K562 (cell line): ENCODE measurements around the gene RNF44. TPM values are rescaled to one million over a fixed set of nuclear protein-coding genes. Genes with fewer than 3 reads are reported as not detected.

Source experiments
- ARNT ChIP-seq, 2 experiments: fragments of 450-650 bp; IDR thresholded peaks; 2 replicates each; pipeline ENCODE4 v1.6.1; 2016; ENCODE audit warnings: mild to moderate bottlenecking in 1 of 2
- C11orf30 ChIP-seq: fragments of 450-650 bp; IDR thresholded peaks from 2 replicates; pipeline ENCODE4 v1.6.1; 2016; ENCODE audit warnings: low read depth, mild to moderate bottlenecking
- CBX5 ChIP-seq: IDR thresholded peaks from 2 replicates; pipeline ENCODE4 v1.6.1; 2014; ENCODE audit warnings: low read depth, borderline replicate concordance
- E2F1 ChIP-seq: sonication (generic); formaldehyde crosslinking; IDR thresholded peaks from 2 replicates; pipeline ENCODE4 v1.8.1; 2023; ENCODE audit warnings: mild to moderate bottlenecking, missing genetic modification reagents, moderate library complexity
- ETV5 ChIP-seq: sonication (generic); formaldehyde crosslinking; IDR thresholded peaks from 2 replicates; pipeline ENCODE4 v1.4.0; 2020; ENCODE audit warnings: low read depth, mild to moderate bottlenecking, missing genetic modification reagents
- ETV6 ChIP-seq, 3 experiments: fragments of 150-350 bp in 1 of 3; sonication (generic) in 1 of 3; formaldehyde crosslinking in 1 of 3; IDR thresholded peaks; 2 replicates each; pipeline versions ENCODE4 v1.6.1 to v1.8.0; 2014 to 2022; ENCODE audit warnings: borderline replicate concordance in 2 of 3, low read depth in 2 of 3, antibody characterized with exemption in 1 of 3, low read length in 1 of 3, mild to moderate bottlenecking in 1 of 3, missing genetic modification reagents in 1 of 3
- EZH2 ChIP-seq: IDR thresholded peaks from 2 replicates; pipeline ENCODE4 v1.6.1; 2012; ENCODE audit warnings: low read depth, mild to moderate bottlenecking, inconsistent platforms, low read length, borderline replicate concordance
- FOXA1 ChIP-seq: fragments of 450-650 bp; IDR thresholded peaks from 2 replicates; pipeline ENCODE4 v1.6.1; 2016; ENCODE audit warnings: mild to moderate bottlenecking, borderline replicate concordance
- ILK ChIP-seq: fragments of 450-650 bp; IDR thresholded peaks from 2 replicates; pipeline ENCODE4 v1.6.1; 2016; ENCODE audit warnings: missing genetic modification characterization, low read depth, mild to moderate bottlenecking, missing compliant biosample characterization, moderate library complexity, borderline replicate concordance
- IRF2 ChIP-seq: sonication (generic); formaldehyde crosslinking; IDR thresholded peaks from 2 replicates; pipeline ENCODE4 v1.8.1; 2022; ENCODE audit warnings: mild to moderate bottlenecking, missing genetic modification reagents
- MTF1 ChIP-seq: fragments of 250-450 bp; sonication (Bioruptor Pico); IDR thresholded peaks from 2 replicates; pipeline ENCODE4 v1.9.0; 2021; ENCODE audit warnings: moderate library complexity, mild to moderate bottlenecking, inconsistent platforms, borderline replicate concordance
- NFRKB ChIP-seq: fragments of 450-650 bp; IDR thresholded peaks from 2 replicates; pipeline ENCODE4 v1.6.1; 2016; ENCODE audit warnings: low read depth
- PCBP1 ChIP-seq: fragments of 200-400 bp; formaldehyde crosslinking; IDR thresholded peaks from 2 replicates; pipeline ENCODE4 v1.6.1; 2018; ENCODE audit warnings: mild to moderate bottlenecking, low read depth, low read length; ENCODE audit not compliant: poor library complexity, severe bottlenecking
- PPARD ChIP-seq: fragments of 250-450 bp; sonication (Bioruptor Pico); IDR thresholded peaks from 2 replicates; pipeline ENCODE4 v1.8.0; 2022; ENCODE audit warnings: inconsistent platforms, mild to moderate bottlenecking, moderate library complexity
- PYGO2 ChIP-seq: fragments of 450-650 bp; IDR thresholded peaks from 2 replicates; pipeline ENCODE4 v1.6.1; 2016; ENCODE audit warnings: mild to moderate bottlenecking, missing genetic modification characterization, moderate library complexity, missing compliant biosample characterization
- SAFB ChIP-seq: fragments of 200-400 bp; formaldehyde crosslinking; IDR thresholded peaks from 2 replicates; pipeline ENCODE4 v1.6.1; 2017; ENCODE audit warnings: low read depth, low read length, borderline replicate concordance
- SAFB2 ChIP-seq: fragments of 200-400 bp; formaldehyde crosslinking; IDR thresholded peaks from 2 replicates; pipeline ENCODE4 v1.6.1; 2018; ENCODE audit warnings: borderline replicate concordance, low read length, low read depth, moderate library complexity; ENCODE audit not compliant: severe bottlenecking
- SMAD1 ChIP-seq: fragments of 150-350 bp; IDR thresholded peaks from 2 replicates; pipeline ENCODE4 v1.6.1; 2014; ENCODE audit warnings: low read length, low read depth; ENCODE audit not compliant: partially characterized antibody
- SMARCA5 ChIP-seq: fragments of 450-650 bp; IDR thresholded peaks from 2 replicates; pipeline ENCODE4 v1.6.1; 2016
- TCF7 ChIP-seq: sonication (generic); IDR thresholded peaks from 2 replicates; pipeline ENCODE4 v1.6.1; 2016; ENCODE audit warnings: antibody characterized with exemption, borderline replicate concordance
- TEAD2 ChIP-seq: fragments of 450-650 bp; IDR thresholded peaks from 2 replicates; pipeline ENCODE4 v1.6.1; 2016; ENCODE audit warnings: missing genetic modification characterization, control low read depth, missing compliant biosample characterization
- TGIF2 ChIP-seq: sonication (generic); formaldehyde crosslinking; IDR thresholded peaks from 2 replicates; pipeline ENCODE4 v1.8.1; 2022; ENCODE audit warnings: mild to moderate bottlenecking, missing genetic modification reagents, moderate library complexity
- ZEB2 ChIP-seq: fragments of 450-650 bp; IDR thresholded peaks from 2 replicates; pipeline ENCODE4 v1.6.1; 2016
- ZNF146 ChIP-seq: IDR thresholded peaks from one replicate; pipeline ENCODE4 v1.6.1; 2018; ENCODE audit warnings: missing compliant biosample characterization; ENCODE audit not compliant: unreplicated experiment
- ZNF436 ChIP-seq: fragments of 250-450, 450-650 bp; sonication (Bioruptor Pico); formaldehyde crosslinking; IDR thresholded peaks from 2 replicates; pipeline ENCODE4 v1.7.0; 2020; ENCODE audit warnings: mild to moderate bottlenecking
- polyA plus RNA-seq, 8 experiments: library from polyadenylated mRNA; depleted of rRNA in 4 of 8; stranded (reverse) in 5 of 8; unstranded in 3 of 8; fragments of >200 nt; fragmentation: Nextera tagmentation in 2 of 8; fragmentation: Illumina TruSeq in 1 of 8; extraction: Ambion mirVana in 2 of 8; extraction: Trizol in 1 of 8; gene quantifications; 2 replicates each; pipeline versions ENCODE4 v1.2.1 to v1.2.3, GENCODE V29; 2011 to 2014; ENCODE audit warnings: inconsistent platforms in 1 of 8, missing spikeins in 1 of 8
- total RNA-seq, 7 experiments: library from RNA; depleted of rRNA in 6 of 7; stranded (reverse); fragments of >200 nt in 6 of 7; fragmentation: Illumina TruSeq in 2 of 7; extraction: Trizol in 2 of 7; gene quantifications; 2 replicates each; pipeline versions ENCODE4 v1.2.1 to v1.2.3, GENCODE V29; 2011 to 2021; ENCODE audit warnings: low replicate concordance in 1 of 7
- TF ChIP-seq, protein P1 (sequence below): sonication (generic); formaldehyde crosslinking; IDR thresholded peaks from 2 replicates; pipeline ENCODE4 v1.8.0; 2022; ENCODE audit warnings: mild to moderate bottlenecking, missing genetic modification reagents
- TF ChIP-seq, protein P2 (sequence below): fragments of 250-450 bp; sonication (Bioruptor Pico); IDR thresholded peaks from 2 replicates; pipeline ENCODE4 v1.9.0; 2021; ENCODE audit warnings: mild to moderate bottlenecking

The RNF44 gene
- total and polyA plus RNA-seq, 9 of the 15 experiments (the other 6 are each of a cell fraction or from before 2014, with no cell fraction given) = 1.6 to 82.6 (median 7.4) TPM

DNA sequence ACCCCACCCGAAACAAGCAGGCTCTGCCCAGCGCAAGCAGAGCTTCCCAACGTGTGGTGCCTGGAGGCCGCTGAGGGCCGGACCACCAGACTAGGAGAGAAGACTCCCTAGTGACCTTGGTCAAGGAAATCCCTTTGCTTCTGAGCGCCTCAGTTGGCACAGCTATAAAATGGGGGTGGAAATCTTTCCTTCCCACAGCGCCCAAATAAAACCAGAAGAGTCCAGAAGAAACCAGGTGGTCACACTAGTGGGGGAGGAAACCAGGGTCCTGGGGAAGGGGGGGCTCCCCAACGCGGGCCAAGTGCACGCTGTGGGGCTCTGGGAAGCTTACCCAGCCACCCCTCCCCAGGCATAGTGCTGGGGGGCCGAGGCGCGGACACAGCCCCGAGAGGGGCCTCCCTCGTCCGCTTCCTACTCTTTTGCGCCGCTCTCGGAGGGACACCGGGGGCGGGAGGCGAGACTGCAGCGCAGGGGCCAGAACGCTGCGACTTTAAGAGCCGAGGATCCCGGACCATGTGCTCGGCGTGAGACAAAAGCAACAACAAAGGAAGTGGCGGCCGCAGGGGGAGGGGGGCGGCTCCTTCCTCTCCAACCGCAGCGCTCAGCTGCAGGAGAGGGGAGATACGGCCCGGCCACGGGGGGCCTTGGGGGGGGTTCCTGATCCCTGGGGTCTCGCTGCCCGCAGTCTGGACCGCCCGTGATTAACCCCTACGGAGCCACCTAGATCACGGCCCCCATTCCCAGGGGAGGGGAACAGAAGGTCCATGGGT, 885 bp downstream of the RNF44 start (continued):
- TF ChIP-seq, protein P1, sequence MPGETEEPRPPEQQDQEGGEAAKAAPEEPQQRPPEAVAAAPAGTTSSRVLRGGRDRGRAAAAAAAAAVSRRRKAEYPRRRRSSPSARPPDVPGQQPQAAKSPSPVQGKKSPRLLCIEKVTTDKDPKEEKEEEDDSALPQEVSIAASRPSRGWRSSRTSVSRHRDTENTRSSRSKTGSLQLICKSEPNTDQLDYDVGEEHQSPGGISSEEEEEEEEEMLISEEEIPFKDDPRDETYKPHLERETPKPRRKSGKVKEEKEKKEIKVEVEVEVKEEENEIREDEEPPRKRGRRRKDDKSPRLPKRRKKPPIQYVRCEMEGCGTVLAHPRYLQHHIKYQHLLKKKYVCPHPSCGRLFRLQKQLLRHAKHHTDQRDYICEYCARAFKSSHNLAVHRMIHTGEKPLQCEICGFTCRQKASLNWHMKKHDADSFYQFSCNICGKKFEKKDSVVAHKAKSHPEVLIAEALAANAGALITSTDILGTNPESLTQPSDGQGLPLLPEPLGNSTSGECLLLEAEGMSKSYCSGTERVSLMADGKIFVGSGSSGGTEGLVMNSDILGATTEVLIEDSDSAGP = peak; percentile 93
- TF ChIP-seq ETV6 (IDR thresholded peaks at IDR 0.05; ENCODE audit: borderline replicate concordance in 1 of 2, low read depth in 2 of 2, low read length in 1 of 2) (no peak), ETV6 (CRISPR knock-in tag; IDR thresholded peaks at IDR 0.05; ENCODE audit: borderline replicate concordance) (no peak), EZH2 (no peak), ZNF146 (CRISPR knock-in tag) (no peak), ARNT (IDR thresholded peaks at IDR 0.05) (no peak), FOXA1 (no peak), SAFB2 (no peak), ZEB2 (no peak), IRF2 (no peak), ZNF436 (CRISPR knock-in tag) (no peak), NFRKB (0 out of 2 replicates have a peak, but pooled peaks have one; percentile 52), MTF1 (no peak), PYGO2 (tag) (no peak), TCF7 (no peak), TGIF2 (CRISPR knock-in tag) (no peak), E2F1 (CRISPR knock-in tag) (no peak), ETV5 (CRISPR knock-in tag) (no peak), C11orf30 (no peak), TEAD2 (tag) (no peak), SMAD1 (no peak), SAFB (no peak), CBX5 (no peak), PCBP1 (no peak), PPARD (CRISPR knock-in tag) (no peak), ILK (no peak), SMARCA5 (no peak)
- TF ChIP-seq, protein P2, sequence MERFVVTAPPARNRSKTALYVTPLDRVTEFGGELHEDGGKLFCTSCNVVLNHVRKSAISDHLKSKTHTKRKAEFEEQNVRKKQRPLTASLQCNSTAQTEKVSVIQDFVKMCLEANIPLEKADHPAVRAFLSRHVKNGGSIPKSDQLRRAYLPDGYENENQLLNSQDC (CRISPR knock-in tag) = no peak
